GM18909 (cell line): ENCODE results near the gene FCER2.

Experiments used
- ATAC-seq: cut with Tn5 transposase; IDR thresholded peaks from one replicate; pipeline ENCODE4 v1.9.1; 2021; ENCODE audit warnings: mild to moderate bottlenecking; ENCODE audit not compliant: unreplicated experiment, poor library complexity

The FCER2 gene

GRCh38 chr19:7734220-7735203, 32.6 kb upstream of the FCER2 start:
- ATAC-seq, result no peak

- ATAC-seq, result no peak
Observed at GRCh38 chr19:7733376-7733775, 31.4 kb upstream of the FCER2 start.

GRCh38 chr19:7732045-7732444, 30.1 kb upstream of the FCER2 start, which contains the start of gene CLEC4G:
Gene CLEC4G (minus strand): TSS chr19:7732110. CDS start chr19:7732102, 8 bp downstream.
- no peak for ATAC-seq

GRCh38 chr19:7731615-7732014, 29.7 kb upstream of the FCER2 start:
- ATAC-seq, result no peak

- ATAC-seq, result no peak
Observed at GRCh38 chr19:7731218-7731595, 29.3 kb upstream of the FCER2 start.

GRCh38 chr19:7730286-7731217, 28.6 kb upstream of the FCER2 start:
- no peak for ATAC-seq

GRCh38 chr19:7729831-7730285, 27.9 kb upstream of the FCER2 start:
- no peak for ATAC-seq

- ATAC-seq, result no peak
Observed at GRCh38 chr19:7729211-7729610, 27.3 kb upstream of the FCER2 start.

- ATAC-seq, result no peak
Observed at GRCh38 chr19:7725791-7726190, 23.9 kb upstream of the FCER2 start.

GRCh38 chr19:7722231-7722651, 20.3 kb upstream of the FCER2 start:
- peak; percentile 51 for ATAC-seq

- ATAC-seq, result no peak
Observed at GRCh38 chr19:7720351-7720750, 18.4 kb upstream of the FCER2 start.

GRCh38 chr19:7718668-7719067, 16.7 kb upstream of the FCER2 start:
- ATAC-seq, result no peak

- no peak for ATAC-seq
Observed at GRCh38 chr19:7716762-7717161, 14.8 kb upstream of the FCER2 start.

GRCh38 chr19:7715671-7716070, 13.7 kb upstream of the FCER2 start:
- no peak for ATAC-seq

GRCh38 chr19:7710616-7711015, 8.7 kb upstream of the FCER2 start:
- ATAC-seq, result no peak

- ATAC-seq, result no peak
Observed at GRCh38 chr19:7709932-7710460, 8.1 kb upstream of the FCER2 start.

GRCh38 chr19:7706955-7707456, 5.1 kb upstream of the FCER2 start:
- no peak for ATAC-seq

- no peak for ATAC-seq
Observed at GRCh38 chr19:7706188-7706954, 4.4 kb upstream of the FCER2 start.

GRCh38 chr19:7705387-7706187, 3.7 kb upstream of the FCER2 start:
- ATAC-seq, result peak; percentile 45
